Measurements from ENCODE around the gene TMEM170A. TPM values are rescaled to one million over a fixed set of nuclear protein-coding genes. Genes with fewer than 3 reads are reported as not detected.
A peak's percentile ranks its signal among the peaks of the same experiment; 100 is the strongest.

The TMEM170A gene
- total and polyA plus RNA-seq, 2 of the 13 experiments (the other 11 are each of a cell fraction or from before 2014, with no cell fraction given) = 35.7 to 39.7 TPM

- TF ChIP-seq ZGPAT (CRISPR knock-in tag; IDR thresholded peaks at IDR 0.05) = no peak
- TF ChIP-seq MEIS1 (CRISPR knock-in tag; IDR thresholded peaks at IDR 0.05; ENCODE audit: borderline replicate concordance) = no peak
- TF ChIP-seq SP140L (CRISPR knock-in tag; IDR thresholded peaks at IDR 0.05; ENCODE audit: borderline replicate concordance) = peak; percentile 79; the same call in 1 of the 2 replicates
- TF ChIP-seq RXRB (CRISPR knock-in tag; IDR thresholded peaks at IDR 0.05; ENCODE audit: borderline replicate concordance) = 0 out of 2 replicates have a peak, but pooled peaks have one; percentile 7
- TF ChIP-seq STAT6 (CRISPR knock-in tag; IDR thresholded peaks at IDR 0.05; ENCODE audit: borderline replicate concordance) = no peak
- TF ChIP-seq FOXA1 (IDR thresholded peaks at IDR 0.05) = no peak
- peak; percentile 23; the same call in 1 of the 2 replicates for TF ChIP-seq FOXA1 (CRISPR knock-in tag; IDR thresholded peaks at IDR 0.05)
- no peak for TF ChIP-seq KAT7 (CRISPR knock-in tag; IDR thresholded peaks at IDR 0.05; ENCODE audit: borderline replicate concordance)
- TF ChIP-seq, protein P1, sequence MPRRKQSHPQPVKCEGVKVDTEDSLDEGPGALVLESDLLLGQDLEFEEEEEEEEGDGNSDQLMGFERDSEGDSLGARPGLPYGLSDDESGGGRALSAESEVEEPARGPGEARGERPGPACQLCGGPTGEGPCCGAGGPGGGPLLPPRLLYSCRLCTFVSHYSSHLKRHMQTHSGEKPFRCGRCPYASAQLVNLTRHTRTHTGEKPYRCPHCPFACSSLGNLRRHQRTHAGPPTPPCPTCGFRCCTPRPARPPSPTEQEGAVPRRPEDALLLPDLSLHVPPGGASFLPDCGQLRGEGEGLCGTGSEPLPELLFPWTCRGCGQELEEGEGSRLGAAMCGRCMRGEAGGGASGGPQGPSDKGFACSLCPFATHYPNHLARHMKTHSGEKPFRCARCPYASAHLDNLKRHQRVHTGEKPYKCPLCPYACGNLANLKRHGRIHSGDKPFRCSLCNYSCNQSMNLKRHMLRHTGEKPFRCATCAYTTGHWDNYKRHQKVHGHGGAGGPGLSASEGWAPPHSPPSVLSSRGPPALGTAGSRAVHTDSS (CRISPR knock-in tag; conservative IDR thresholded peaks at IDR 0.05) = no peak
- TF ChIP-seq GRHL1 (CRISPR knock-in tag; conservative IDR thresholded peaks at IDR 0.05) = no peak
- no peak for TF ChIP-seq HMGXB3 (CRISPR knock-in tag; IDR thresholded peaks at IDR 0.05; ENCODE audit: borderline replicate concordance)
- TF ChIP-seq ZBTB39 (CRISPR knock-in tag; IDR thresholded peaks at IDR 0.05) = no peak
- peak; percentile 12; the same call in 1 of the 2 replicates for TF ChIP-seq ZFP1 (CRISPR knock-in tag; IDR thresholded peaks at IDR 0.05)
Measured at GRCh38 chr16:75433732-75434413, 30.6 kb downstream of the TMEM170A start (continued).
